ENCODE data around the gene ADSL.

GRCh38 chr22:40368836-40369235 lies 22.5 kb downstream of the ADSL start:
- TF ChIP-seq, protein P1, sequence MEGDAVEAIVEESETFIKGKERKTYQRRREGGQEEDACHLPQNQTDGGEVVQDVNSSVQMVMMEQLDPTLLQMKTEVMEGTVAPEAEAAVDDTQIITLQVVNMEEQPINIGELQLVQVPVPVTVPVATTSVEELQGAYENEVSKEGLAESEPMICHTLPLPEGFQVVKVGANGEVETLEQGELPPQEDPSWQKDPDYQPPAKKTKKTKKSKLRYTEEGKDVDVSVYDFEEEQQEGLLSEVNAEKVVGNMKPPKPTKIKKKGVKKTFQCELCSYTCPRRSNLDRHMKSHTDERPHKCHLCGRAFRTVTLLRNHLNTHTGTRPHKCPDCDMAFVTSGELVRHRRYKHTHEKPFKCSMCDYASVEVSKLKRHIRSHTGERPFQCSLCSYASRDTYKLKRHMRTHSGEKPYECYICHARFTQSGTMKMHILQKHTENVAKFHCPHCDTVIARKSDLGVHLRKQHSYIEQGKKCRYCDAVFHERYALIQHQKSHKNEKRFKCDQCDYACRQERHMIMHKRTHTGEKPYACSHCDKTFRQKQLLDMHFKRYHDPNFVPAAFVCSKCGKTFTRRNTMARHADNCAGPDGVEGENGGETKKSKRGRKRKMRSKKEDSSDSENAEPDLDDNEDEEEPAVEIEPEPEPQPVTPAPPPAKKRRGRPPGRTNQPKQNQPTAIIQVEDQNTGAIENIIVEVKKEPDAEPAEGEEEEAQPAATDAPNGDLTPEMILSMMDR (IDR thresholded peaks at IDR 0.05), result no peak
- no peak for TF ChIP-seq POLR2A (IDR thresholded peaks at IDR 0.05)

Data from right lobe of liver (tissue), 4 donors.